Non-pigmented ciliary epithelial cell (primary cell): ENCODE data around the gene PAM.
"Not testable (repeated sequence)": the region's sequence is repeated elsewhere in the genome, so short reads cannot be mapped to it uniquely, and the experiment has no call there.

ENCODE experiments used
- DNase-seq: peaks from one replicate; pipeline ENCODE4 v3.0.0-alpha.2; 2010; ENCODE audit warnings: low read depth

PAM gene

GRCh38 chr5:102941111-102941510, 186.0 kb downstream of the PAM start:
- DNase-seq, result no peak

DNA sequence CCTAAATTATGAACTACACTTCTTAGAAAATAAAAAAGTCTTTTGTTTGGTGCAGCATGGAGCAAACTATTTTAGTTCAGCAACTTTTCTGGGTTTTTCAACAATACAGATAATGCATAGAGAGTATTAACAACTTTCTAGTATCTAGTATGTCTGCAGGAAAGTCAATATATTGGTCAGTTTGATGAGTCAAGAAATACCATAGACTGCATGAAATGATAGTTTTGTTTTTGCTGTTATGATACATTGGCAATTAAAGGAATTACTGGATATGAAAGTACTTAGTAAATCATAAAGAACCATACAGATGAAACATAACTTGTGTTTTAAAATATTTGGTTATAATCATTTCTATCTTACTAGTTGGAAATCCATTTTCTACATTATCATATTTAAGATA, 191.3 kb downstream of the PAM start:
- DNase-seq, result no peak

DNA sequence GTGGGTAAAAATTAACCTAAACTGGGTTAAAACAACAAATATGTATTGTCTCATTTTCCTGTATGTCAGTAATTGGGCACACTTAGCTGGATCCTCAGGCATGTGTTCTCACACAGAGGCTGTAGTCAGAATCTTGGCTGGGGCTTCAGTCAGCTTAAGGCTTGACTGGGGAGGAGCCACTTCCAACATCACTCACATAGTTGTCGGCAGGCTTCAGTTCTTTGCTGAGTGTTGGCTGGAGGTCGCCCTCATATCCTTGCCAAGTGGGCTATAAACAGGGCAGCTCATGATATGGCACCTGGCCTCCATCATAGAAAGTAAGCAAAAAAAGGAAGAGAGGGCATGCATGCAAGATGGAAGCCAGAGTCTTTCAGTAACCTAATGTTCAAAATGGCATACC, 191.9 kb downstream of the PAM start:
- no peak for DNase-seq

DNA sequence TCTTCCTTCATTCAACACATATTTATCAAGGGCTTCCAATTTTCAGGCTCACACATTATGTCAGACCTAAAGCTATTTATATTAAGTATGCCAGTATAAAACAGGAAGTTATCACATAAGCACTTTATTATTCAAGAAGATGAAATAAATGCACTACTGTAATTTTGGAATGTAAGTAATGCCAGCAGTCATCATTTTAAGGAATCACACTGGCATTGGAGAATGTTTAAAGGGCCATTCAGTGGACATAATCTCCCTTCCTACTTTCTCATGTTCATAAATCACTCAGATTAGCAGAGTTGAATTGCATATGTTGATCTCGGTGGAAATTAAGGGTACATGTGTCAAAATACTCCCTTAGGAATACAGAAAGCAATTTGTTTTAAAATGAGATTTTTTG, 200.4 kb downstream of the PAM start:
- no peak for DNase-seq

GRCh38 chr5:102956599-102956998, 201.5 kb downstream of the PAM start:
- DNase-seq, result no peak

DNA sequence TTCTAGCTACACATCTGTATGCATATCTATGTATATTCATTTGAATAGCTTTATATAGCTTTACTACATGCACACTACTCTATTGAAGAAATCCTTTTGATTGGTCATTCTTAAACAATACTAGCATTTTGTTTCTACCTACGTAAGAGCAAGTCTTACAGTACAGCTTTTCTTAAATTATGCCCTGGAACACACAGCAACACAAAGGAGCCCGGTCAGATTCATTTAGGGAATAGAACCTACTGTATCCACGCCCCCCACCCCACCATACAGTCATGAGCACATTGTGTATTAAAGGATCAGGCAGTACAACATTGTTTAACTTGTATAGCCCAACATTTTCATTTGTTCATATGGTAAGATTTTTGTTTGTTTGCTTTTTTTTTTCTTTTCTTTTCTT, 202.0 kb downstream of the PAM start:
- DNase-seq, result no peak

DNA sequence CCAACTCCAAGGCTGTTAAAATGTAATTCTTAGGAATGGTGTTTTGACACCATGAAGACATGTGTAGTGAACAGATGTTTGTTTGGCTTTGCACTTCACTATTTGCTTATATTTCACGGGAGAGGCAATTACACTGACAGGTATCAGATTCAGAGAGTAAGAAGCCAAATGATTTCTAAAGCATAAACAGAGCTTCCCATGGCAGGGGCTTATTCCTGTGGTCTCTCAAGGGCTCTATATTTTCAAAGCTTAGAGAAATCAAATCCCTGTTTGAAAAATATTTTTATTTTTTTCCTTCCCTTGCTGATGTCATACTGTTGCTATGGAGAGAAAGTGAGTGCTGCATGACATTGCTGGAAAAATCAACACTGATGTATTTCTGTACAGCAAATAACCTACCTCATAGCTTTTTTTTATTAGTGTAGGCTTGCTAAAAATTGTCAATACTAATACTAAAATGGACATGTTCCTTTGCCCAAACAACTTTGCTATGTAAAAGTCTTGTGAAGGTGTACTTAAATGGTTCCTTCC, 203.4 kb downstream of the PAM start:
- DNase-seq, result peak; percentile 34

DNA sequence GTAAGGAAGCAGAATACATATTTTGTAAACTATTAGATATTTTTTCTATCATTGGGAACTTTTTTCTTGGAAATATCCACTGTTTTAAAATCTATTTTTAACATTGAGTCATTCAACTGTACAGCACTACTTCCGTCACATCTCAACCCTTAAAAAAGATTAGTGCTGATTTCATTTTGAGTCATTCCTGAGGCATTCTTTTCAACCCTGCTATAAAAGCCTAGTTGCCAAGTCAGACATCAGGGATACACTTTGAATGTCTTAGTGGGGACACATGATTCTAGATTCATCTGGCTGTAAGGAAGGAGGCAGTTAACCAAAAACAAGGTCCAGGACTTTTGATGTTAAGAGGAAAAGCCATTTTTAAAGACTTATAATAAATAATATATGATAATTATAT, 203.9 kb downstream of the PAM start:
- peak; percentile 87 for DNase-seq

- DNase-seq, result no peak
Observed at GRCh38 chr5:102961671-102962070, 206.6 kb downstream of the PAM start.

DNA sequence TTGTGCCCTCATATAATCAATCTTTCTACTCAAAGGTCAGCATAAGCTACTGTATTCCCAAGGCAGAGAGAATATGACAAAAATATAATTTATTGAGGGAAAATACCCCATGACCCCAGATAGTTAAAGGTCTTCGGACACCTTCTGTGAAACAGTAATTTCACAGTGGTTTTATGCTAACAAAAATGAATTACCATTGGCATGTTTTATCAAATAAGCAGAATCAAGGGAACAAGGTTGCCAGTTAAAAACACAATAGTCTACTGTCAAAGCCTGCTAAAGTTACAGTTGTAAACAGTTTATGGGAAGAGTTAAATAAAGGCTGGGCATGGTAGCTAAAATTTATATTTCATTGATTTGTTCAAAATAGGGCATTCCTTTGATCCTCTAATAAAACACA, 210.5 kb downstream of the PAM start:
- DNase-seq, result no peak

GRCh38 chr5:102969641-102970040, 214.5 kb downstream of the PAM start:
- no peak for DNase-seq

GRCh38 chr5:102971676-102972293, 216.7 kb downstream of the PAM start:
- DNase-seq, result peak; percentile 28

DNA sequence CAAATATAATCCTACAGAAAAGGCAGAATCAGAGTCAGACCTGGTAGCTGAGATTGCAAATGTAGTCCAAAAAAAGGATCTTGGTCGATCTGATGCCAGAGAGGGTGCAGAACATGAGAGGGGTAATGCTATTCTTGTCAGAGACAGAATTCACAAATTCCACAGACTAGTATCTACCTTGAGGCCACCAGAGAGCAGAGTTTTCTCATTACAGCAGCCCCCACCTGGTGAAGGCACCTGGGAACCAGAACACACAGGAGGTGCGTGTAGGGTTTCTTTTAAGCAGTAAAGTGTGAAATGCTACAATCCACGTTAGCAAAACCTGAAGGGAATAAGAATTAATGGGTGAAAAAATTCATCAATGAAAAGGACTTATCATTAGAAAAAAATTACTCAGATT, 219.1 kb downstream of the PAM start:
- no peak for DNase-seq

DNA sequence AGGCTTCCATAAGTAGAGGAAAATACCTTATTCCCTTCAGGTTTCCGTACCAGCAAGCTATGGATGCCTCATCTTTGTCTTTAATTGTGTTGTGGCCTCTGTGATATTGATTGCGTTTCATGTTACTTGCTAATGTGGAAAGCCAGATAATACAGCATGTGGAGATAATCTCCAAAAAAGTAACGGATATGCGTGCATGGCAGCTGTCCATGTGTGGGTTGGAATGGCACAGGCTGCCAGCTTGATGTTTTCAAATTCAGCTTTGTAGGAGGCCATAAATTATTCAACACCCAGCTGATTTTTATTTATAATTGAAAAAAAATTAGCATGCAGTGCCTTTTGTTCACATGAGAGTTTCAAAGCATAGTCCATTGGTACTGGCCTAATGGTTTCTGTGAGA, 219.9 kb downstream of the PAM start:
- DNase-seq, result no peak

DNA sequence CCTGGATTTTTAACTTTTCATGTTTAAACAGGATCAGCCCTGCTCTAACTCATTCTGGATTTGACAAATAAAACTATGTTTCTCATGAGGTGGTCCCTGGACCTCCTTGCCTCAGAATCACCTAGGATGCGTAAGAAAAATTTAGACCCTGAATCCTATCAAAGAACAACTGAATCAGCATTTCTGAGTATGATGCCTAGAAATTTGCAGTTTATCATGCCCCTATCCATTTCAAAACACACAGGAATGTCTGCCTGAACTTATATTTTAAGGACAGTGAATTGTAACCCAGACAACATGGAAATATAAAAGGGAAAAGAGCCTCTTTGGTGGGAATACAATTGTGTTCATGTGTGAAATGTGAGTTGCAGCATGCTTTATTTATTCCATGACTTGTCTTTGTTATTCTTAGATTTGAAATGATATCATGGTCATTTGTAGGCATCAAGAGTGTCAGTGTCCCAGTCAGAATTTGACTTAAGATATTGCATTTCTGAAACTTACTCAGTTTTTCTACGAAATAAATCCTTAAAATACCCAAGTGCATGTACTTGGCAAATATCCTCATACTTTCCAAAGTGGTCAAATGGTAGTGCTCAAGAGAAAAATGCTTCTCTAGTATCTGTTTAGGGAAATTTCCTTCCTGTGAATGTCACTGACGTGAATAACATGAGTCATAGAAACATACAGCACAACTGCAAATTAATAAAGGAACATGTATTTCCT, 220.5 kb downstream of the PAM start:
- peak; percentile 55 for DNase-seq

GRCh38 chr5:102981957-102982635, 227.0 kb downstream of the PAM start:
- DNase-seq, result no peak

DNA sequence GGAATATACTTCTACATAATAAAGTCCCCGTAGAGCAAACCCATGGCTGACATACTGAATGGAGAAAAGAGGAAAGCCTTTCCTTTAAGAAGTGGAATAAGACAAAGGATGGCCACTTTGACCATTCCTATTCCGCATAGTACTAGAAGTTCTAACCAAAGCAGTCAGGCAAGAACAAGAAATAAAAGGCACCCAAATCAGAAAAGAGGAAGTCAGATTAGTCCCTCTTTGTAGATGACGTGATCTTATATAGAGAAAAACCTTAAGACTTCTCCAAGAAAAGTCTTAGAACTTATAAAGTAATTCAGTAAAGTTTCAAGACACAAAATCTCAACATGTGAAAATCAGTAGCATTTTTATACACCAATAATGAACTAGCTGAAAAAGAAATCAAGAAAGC, 231.0 kb downstream of the PAM start:
- no peak for DNase-seq

- DNase-seq, result no peak
Observed at GRCh38 chr5:102988459-102988858, 233.4 kb downstream of the PAM start.

- no peak for DNase-seq
Observed at GRCh38 chr5:102991802-102992201, 236.7 kb downstream of the PAM start.

DNA sequence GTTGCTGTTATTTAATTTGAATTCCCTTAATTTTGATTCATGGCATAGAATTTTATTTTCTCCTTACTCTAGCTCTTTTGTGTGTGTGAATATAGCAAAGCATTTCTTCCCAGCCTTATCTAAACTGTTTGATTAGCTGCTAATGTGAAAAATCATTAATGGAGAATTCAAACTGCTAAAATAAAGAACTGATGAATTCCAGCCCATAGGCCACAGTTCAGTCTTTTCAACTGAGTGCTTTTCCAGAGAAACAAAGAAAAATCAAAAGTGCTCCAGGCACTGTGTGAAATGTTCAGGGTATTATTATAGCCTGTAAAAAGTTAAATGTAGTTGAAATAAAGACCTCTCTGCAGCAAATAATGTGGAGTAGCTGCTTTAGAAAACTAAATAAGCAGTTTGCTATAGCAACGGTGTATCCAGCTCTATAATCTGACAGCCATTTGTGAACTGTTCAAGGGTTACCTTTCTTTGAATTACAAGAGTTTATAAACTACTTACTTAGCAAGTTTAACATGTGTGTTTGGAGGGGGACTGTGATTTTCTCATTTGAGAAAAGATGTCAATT, 241.0 kb downstream of the PAM start:
- no peak for DNase-seq

- DNase-seq, result no peak
Observed at GRCh38 chr5:102998224-102998623, 243.1 kb downstream of the PAM start.

- no peak for DNase-seq
Observed at GRCh38 chr5:102999191-102999590, 244.1 kb downstream of the PAM start.

- DNase-seq, result not testable (repeated sequence)
Observed at GRCh38 chr5:102999621-103000020, 244.5 kb downstream of the PAM start.
